Stimulated activated CD8-positive, alpha-beta memory T cell treated with anti-CD3 and anti-CD28 coated beads, Interleukin-7, amount 100 ng/mL, for 24 hours (primary cell): ENCODE measurements around the gene UBALD1.

Experiments
- DNase-seq: peaks from one replicate; pipeline ENCODE4 v3.0.0-alpha.2; 2020; ENCODE audit warnings: low read depth

Gene UBALD1

DNA sequence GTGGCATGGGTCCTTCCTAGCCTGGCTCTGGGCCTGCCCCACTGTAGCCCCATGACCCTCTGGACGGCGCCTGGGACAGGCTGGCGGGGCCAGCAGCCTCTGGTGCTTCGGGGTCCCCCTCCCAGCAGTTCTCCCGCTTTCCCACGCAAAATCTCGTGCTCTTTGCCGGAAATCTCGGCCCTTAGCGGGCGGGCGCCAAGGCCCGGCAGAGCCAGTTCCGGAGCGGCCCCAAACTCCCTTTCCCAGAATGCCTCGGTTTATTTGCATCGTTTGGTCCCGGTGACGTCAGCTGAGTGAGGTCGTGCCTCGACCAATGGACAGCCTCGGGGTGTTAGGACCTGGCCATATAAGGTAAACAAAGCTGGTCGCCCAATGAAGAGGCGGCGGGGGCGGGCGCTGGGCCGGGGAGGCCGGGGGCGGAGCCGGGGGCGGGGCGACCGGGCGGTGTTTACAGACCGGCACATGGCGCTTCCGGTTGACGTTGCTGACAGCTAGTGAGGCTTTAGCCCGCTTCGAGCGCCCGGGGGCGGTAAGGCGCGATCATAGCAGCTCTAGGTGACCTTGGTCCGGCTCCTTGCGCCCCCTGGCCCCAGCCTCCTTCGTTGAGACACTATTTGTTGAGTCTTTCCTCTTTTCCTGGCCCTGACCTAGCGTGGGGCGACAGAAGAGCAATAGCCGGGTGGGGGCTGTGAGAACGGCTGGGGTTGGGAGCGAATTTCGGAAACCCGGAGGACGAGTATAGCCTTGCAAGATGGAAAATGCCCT, 1.5 kb upstream of the UBALD1 start:
- DNase-seq: peak; percentile 95

- no peak for DNase-seq
These were observed 827 bp upstream of the UBALD1 start for GRCh38 chr16:4615384-4616046.

DNA sequence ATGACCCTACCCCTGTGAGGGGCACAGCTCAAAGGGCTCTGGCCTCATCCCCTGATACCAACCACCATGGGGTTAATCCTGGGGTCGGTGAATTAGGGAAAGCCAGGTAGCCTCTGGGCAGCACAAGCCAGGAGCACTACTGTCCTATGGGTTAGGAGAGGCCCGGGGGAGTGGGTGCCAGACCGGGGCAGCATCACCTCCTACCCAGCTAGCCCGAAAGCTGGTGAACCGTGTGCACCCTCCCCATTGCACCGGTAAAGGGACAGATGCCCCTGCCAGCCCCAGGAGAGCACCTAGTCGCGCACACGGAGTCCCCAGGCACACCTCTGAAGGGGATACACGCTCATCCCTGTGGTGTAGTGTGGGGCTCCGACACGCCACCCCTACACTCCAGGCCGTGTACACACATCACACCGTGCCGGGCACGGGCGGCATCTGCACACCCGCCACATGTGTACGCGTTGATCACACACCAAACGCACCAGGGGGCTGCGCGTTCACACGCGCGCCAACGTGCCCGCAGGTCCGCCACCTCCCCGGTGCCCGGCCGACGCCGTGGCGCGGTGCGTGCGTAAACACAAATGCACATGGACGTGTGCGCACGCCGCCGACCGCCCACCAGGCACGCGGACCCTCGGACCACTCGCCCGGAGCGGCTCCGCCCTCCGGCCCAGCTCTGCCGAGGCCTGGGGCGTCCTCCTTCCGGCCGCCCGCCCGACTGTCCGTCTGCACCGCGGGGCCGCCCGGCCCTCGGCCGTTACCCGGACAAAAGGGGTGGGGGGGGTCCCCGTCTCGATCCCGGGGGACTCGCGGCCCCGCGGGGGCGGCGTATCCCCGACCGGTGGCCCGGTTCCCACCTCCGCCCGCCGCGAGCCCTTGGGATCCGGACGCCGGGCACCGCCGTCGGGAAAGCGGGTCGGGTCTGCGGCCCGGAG, 785 bp downstream of the UBALD1 start:
- no peak for DNase-seq

DNA sequence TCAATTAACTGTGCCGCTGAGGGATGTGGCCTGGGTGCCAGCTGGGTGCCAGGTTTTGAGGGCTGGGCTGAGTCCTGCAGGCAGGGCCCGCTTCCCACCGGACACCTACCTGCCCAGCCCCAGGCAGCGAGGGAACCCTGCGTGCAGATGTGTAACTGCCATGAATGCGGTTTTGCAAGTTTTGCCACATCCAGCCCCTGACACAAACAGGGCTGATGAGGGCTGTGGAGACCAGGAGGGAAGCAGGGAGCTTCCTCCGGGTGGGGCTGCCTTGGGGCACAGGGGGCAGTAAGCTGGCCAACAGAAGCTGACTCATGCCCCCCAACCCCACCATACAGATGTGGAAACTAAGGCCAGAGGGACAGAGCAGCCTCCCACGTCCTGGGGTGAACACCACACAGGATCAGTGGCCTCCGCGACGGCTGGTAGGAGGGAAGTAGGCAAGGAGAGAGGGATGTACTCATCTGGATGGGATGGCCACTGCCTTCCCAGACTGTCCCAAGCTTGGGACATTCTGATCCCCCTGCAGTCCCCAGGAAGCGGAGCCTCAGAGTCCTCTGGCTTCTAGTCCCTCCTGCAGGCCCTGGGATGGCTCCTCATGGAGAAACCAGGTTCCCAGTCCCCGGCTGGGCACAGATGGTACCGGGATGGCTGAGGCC, 1.6 kb downstream of the UBALD1 start:
- no peak for DNase-seq

- DNase-seq: no peak
These were observed 2.2 kb downstream of the UBALD1 start for GRCh38 chr16:4612474-4612931.

- DNase-seq: no peak
These were observed 3.2 kb downstream of the UBALD1 start for GRCh38 chr16:4611337-4612021.

DNA sequence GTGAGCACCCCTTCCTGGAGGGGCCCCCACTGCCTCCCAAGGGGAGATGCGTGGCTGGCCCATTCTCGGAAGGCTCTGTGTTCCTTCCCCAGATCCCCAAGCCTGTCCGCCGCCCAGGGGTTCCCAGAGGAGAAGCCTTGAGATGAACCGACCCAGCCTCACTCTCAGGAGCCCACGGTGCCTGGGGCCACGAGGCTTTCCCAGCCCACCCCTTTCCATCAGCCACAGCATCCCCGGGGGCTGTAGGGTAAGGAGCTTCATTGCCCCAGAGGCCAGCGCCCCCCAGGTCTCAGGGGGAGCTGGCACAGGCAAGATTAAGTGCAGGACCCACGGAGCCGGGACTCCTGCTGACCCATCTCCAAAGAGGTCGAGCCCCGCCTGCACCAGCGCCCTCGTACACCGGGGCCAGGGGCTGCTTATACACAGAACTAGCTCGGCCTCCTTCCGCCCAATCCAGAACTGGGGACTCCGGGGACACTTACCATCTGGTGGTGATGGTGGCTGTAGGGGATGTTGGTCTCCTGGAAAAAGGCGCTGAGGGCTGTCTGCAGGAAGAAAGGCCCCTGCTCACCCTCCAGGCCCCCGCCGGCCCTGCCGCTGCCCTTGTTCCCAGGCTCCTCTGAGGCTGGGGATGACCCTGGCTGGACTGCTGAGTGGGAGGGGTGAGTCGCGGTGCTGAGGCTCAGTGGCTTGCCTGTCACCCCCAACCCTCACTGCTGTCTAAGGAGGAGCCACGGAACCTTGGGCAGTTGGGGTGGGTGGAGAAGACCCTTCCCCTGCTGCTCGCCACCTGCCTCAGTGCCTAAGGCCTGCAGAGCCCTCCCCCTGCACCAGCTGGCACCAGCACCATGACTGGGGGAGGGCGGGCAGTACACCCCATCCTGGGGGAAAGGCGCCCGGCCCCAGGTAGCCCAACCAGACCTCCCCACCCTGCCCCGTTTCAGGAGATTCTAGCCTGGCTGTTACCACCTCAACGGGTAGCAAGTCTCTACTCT, 4.4 kb downstream of the UBALD1 start:
- DNase-seq: no peak

DNA sequence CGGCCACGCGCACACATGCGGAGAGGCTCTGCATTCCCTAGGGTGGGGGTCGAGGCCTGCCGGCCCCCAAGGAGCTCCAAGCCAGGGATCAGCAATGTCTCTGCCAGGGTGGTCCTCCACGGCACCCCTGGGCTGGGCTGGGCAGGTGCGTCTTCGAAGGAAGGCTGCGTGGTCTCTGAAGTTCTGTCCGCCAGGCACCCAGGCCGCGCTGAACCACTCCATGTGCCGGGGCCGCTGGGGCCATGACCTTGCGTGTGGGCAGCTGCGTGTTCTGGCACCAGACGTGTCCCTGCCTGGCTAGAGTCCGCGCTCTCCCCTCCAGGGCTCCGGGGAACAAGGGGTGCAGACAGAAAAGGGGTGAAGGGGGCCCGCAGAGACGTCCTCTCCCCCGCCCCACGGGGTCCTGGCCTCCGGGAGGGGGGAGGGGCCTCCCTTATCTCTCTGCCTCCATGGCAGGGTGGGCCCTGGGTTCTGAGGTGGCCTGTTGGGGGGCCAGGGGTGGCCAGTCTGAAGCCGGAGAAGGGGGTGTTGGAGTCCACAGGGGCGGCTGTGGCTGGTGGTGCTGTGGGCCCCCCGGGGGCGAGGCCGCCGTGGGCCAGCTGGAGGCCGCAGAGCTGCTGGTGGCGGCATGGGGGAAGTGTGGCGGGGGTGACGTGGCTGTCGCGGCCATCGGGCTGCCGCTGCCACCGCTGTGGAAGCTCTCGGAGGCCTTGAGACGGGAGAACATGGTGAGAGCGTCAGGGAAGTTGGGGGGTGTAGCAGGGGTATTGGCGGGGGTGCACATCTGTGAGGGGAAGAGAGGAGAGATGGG, 5.3 kb downstream of the UBALD1 start:
- no peak for DNase-seq

DNA sequence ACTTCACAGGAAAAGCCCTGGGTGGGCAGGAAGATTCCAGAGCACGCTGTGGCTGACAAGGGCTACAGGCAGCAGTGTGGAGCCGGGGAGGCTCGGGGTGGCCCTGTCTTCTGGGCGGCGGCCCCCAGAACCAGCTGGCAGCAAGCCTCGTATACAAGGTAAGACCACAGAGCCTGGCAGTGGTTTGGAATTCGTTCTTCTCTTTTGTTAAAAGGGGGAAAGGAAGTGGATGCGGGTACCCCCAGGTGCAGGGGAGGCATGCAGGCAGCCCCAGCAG, 6.0 kb downstream of the UBALD1 start:
- DNase-seq: no peak

DNA sequence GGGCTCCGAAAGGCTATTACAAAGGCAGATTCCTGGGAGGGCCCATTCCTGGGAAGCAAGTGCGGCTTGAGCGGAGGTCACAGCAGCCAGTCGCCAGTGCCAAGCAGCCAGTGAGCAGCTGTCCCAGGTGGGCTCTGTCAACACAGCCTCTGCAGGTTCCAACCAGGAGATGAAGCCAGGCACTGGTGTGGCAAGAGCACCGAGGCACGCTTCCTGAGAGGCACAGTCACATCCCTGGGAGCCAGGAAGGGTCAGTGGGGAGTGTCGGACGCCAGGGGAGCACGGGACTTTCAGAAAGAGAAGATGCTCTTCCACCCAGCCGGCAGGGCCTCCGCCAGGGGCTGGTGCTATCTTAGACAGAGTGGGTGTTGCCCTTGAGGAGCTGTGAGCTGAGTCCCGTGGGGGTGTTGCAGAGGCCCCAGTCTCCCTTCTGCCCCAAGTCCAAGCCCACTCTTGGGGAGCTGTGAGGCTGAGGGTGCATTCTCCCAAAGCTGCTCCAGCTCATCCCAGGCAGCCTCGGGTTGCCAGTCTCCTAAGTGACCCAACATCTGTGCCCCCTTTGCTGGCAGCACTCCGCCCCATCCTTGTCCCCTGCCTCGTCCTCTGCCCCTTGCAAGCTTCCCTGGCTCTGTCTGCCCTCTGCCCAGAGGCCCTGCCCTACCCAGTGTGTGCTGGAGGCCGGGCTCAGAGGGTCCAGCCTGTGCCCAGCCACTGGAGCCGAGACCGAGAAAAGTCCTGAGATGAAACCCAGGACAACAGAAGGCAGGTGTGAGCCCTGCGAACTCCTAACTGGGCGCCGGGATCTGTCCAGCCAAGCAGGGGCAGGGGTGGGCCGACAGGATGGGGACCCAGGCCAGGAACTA, 6.6 kb downstream of the UBALD1 start:
- DNase-seq: no peak

GRCh38 chr16:4606354-4606753, 8.3 kb downstream of the UBALD1 start:
- DNase-seq: no peak

DNA sequence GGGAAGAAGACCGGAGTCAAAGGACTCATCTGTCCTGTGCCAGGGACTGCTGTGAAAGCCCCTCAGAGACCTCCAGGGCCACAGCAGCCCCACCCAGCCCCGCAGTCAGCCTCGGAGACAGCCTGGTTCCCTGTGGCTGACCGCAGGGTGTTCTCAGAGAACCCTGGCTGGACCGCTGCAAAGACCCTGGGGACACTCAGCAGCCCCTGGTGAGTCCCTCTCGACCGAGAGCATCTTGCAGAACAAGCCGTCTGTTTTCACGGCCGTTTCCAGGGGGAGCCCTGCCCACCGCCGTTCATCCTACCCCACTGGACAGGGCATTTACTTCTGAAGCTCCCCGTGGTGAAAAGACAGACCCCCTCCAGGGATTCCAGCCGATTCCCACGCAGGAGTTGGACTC, 10.3 kb downstream of the UBALD1 start:
- DNase-seq: no peak

DNA sequence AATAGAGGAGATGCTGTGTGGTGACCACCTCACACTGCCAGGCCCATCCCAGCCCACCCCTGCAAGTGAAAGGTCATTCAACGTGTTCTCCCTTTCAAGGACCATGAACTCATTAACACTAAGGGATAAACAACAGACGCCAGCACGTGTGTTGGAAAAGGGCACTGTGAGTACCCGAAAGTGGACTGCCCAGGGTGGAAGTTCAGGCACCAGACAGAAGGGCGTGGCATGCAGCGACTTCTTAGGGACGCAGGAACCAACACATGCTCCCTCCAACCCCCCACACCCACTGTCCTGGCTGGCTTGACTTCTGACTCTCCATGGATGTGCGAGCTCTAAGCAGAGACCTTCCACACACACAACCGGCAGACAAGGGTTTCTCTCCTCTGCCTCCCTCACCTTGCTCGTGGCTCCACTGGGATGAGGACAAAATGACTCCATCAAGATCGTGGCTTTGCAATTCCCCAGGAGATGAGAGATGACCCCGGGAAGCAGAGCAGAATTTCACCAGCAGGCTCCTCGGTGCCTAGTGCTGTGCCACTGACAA, 11.0 kb downstream of the UBALD1 start:
- no peak for DNase-seq

- DNase-seq: no peak
These were observed 12.4 kb downstream of the UBALD1 start for GRCh38 chr16:4602331-4602730.

DNA sequence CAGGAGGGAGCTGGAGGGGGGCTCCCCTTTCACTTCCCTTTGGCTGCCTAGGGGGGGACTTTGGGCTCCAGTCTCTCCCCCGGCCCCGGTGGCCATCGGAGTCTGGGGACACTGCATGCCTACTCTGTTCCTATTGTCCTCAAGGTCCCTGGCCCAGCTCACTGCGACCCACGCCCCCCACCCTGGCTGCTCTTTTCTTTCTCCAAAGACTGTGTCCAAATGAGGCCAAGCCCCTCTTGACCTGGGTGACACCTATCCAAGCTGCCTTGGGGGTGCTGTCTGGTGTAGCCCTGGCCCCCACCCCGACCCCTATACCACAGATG, 12.9 kb downstream of the UBALD1 start:
- DNase-seq: no peak

DNA sequence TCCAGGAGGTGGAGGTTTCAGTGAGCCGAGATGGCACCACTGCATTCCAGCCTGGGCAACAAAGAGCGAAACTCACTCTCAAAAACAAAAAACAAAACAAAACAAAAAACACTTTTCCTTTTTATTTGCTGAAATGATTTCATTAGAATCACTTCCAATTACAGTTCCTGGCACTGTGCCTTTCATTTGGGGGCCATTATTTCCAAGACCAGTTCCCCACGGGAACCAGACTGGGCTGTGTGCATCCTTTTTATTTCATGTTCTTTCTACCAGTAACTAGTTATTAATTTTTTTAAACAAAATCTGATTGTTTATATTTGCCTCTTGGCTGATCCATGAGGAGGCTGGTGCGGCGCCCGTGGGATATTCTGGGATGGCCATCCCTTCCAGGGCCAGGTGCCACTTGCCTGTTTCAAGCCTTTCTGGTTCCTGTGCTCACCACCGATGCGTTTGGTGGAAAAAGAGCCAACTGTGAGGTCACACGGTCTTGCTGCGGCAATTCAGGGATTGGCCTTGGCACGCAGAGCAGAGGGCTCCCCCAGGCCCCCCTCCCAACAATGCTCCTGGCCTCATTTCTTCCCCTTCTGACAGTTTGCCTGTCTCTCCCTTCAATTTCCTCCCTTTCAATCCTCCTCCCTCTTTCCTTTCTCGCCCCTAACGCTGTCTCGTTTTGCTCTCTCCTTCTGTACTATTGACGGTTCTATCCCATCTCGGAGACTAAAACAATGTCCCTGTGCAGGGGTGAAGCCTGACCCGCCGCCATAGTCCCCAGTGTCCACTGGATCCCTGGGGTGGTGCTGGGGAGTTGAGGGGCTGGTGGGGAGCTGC, 13.4 kb downstream of the UBALD1 start:
- no peak for DNase-seq

DNA sequence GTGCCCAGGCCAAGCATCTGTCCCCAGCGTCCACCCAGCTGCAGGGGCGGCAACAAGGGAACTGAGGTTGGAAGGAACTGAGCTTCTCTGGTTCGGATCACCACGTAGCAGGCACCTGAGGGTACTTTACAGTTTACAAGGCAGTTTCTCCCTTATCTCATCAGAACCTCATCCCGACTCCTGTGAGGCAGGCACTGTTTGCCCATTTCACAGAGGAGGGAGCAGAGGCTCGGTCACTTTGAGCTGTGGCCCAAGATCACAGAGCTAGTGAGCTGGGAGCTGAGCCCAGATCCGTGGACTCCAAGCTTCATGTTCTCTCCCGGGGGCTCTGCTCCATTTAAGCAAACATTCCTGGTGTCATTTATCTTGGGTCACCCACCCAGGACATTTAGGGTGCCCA, 15.1 kb downstream of the UBALD1 start:
- DNase-seq: no peak

GRCh38 chr16:4599037-4599436, 15.7 kb downstream of the UBALD1 start:
- DNase-seq: no peak
